GM12878 (cell line): ENCODE measurements around the gene MICAL3. TPM values are rescaled to one million over a fixed set of nuclear protein-coding genes. Genes with fewer than 3 reads are reported as not detected.

Experiments used
- BHLHE40 ChIP-seq, 2 experiments: fragments of 450-650 bp in 1 of 2; IDR thresholded peaks; 2 replicates each; pipeline ENCODE4 v1.6.1; 2011 to 2017; ENCODE audit warnings: low read depth in 2 of 2, borderline replicate concordance in 1 of 2, improper control_type of control experiment in 1 of 2, low read length in 1 of 2, mild to moderate bottlenecking in 1 of 2
- BRCA1 ChIP-seq: IDR thresholded peaks from 2 replicates; pipeline ENCODE4 v1.6.1; 2011; ENCODE audit warnings: low read depth, low read length, improper control_type of control experiment
- CHD1 ChIP-seq: IDR thresholded peaks from 2 replicates; pipeline ENCODE4 v1.6.1; 2012; ENCODE audit warnings: low read depth, low read length, improper control_type of control experiment
- DPF2 ChIP-seq: fragments of 450-650 bp; IDR thresholded peaks from 2 replicates; pipeline ENCODE4 v1.6.1; 2017; ENCODE audit warnings: mild to moderate bottlenecking
- EP300 ChIP-seq, 2 experiments: fragments of 150-350 bp in 1 of 2; IDR thresholded peaks; 2 replicates each; pipeline ENCODE4 v1.6.1; 2011 to 2012; ENCODE audit warnings: low read depth in 2 of 2, low read length in 2 of 2, borderline replicate concordance in 1 of 2, improper control_type of control experiment in 1 of 2, inconsistent platforms in 1 of 2; ENCODE audit not compliant: control insufficient read depth in 1 of 2
- EZH2 ChIP-seq: IDR thresholded peaks from 2 replicates; pipeline ENCODE4 v1.6.1; 2012; ENCODE audit warnings: low read depth, mild to moderate bottlenecking, control low read depth, inconsistent platforms, low read length, borderline replicate concordance; ENCODE audit not compliant: control insufficient read depth
- GABPA ChIP-seq: IDR thresholded peaks from 2 replicates; pipeline ENCODE4 v1.6.1; 2014; ENCODE audit warnings: antibody characterized with exemption, low read depth, mild to moderate bottlenecking, inconsistent platforms
- GATAD2B ChIP-seq: fragments of 450-650 bp; conservative IDR thresholded peaks from 2 replicates; pipeline ENCODE4 v1.6.1; 2017; ENCODE audit warnings: low read depth, mild to moderate bottlenecking, moderate library complexity
- HCFC1 ChIP-seq: fragments of 150-350 bp; IDR thresholded peaks from 2 replicates; pipeline ENCODE4 v1.6.1; 2014; ENCODE audit warnings: low read length
- HDAC2 ChIP-seq: fragments of 200-600 bp; sonication (generic); IDR thresholded peaks from 2 replicates; pipeline ENCODE4 v1.6.1; 2017
- HDGF ChIP-seq: fragments of 450-650 bp; IDR thresholded peaks from 2 replicates; pipeline ENCODE4 v1.6.1; 2016; ENCODE audit warnings: antibody characterized with exemption
- NFXL1 ChIP-seq: fragments of 450-650 bp; IDR thresholded peaks from 2 replicates; pipeline ENCODE4 v1.6.1; 2017; ENCODE audit warnings: antibody characterized with exemption, mild to moderate bottlenecking, borderline replicate concordance
- PBX3 ChIP-seq: IDR thresholded peaks from 2 replicates; pipeline ENCODE4 v1.6.1; 2011; ENCODE audit warnings: mild to moderate bottlenecking, low read depth, low read length, moderate library complexity; ENCODE audit not compliant: insufficient replicate concordance
- RB1 ChIP-seq: fragments of 450-650 bp; formaldehyde crosslinking; IDR thresholded peaks from 2 replicates; pipeline ENCODE4 v1.6.1; 2017; ENCODE audit warnings: mild to moderate bottlenecking, borderline replicate concordance
- REST ChIP-seq: IDR thresholded peaks from 2 replicates; pipeline ENCODE4 v1.6.1; 2012; ENCODE audit warnings: mild to moderate bottlenecking, low read depth, low read length
- SP1 ChIP-seq: IDR thresholded peaks from one replicate; pipeline ENCODE4 v1.6.1; 2011; ENCODE audit warnings: low read depth, low read length
- YBX1 ChIP-seq: fragments of 450-650 bp; IDR thresholded peaks from 2 replicates; pipeline ENCODE4 v1.6.1; 2016; ENCODE audit warnings: antibody characterized with exemption
- polyA plus RNA-seq, 11 experiments: library from polyadenylated mRNA; depleted of rRNA in 4 of 11; unstranded in 6 of 11; stranded (reverse) in 5 of 11; fragments of >200 nt; fragmentation: Nextera tagmentation in 4 of 11; fragmentation: Illumina TruSeq in 1 of 11; extraction: Ambion mirVana in 4 of 11; extraction: Trizol in 1 of 11; gene quantifications; 1 replicate in 1 of 11; 2 replicates in 10 of 11; pipeline versions ENCODE4 v1.2.1 to v1.2.3, GENCODE V29; 2011 to 2016; ENCODE audit warnings: inconsistent platforms in 2 of 11, missing spikeins in 2 of 11, low read depth in 1 of 11
- total RNA-seq, 4 experiments: library from RNA; depleted of rRNA in 3 of 4; stranded (reverse); fragments of >200 nt in 3 of 4; fragmentation: Illumina TruSeq in 1 of 4; extraction: Trizol in 1 of 4; gene quantifications; 2 replicates each; pipeline versions ENCODE4 v1.2.1 to v1.2.3, GENCODE V29; 2013 to 2021
- TF ChIP-seq, protein P1 (sequence below): fragments of 450-650 bp; IDR thresholded peaks from 2 replicates; pipeline ENCODE4 v1.6.1; 2017; ENCODE audit warnings: borderline replicate concordance
- TF ChIP-seq, protein P2 (sequence below): fragments of 450-650 bp; IDR thresholded peaks from 2 replicates; pipeline ENCODE4 v1.6.1; 2017; ENCODE audit warnings: mild to moderate bottlenecking

The MICAL3 gene
- total and polyA plus RNA-seq, 10 of the 15 experiments (the other 5 are each of a cell fraction or from before 2014, with no cell fraction given), result 2.6 to 92.2 (median 24.0) TPM

DNA sequence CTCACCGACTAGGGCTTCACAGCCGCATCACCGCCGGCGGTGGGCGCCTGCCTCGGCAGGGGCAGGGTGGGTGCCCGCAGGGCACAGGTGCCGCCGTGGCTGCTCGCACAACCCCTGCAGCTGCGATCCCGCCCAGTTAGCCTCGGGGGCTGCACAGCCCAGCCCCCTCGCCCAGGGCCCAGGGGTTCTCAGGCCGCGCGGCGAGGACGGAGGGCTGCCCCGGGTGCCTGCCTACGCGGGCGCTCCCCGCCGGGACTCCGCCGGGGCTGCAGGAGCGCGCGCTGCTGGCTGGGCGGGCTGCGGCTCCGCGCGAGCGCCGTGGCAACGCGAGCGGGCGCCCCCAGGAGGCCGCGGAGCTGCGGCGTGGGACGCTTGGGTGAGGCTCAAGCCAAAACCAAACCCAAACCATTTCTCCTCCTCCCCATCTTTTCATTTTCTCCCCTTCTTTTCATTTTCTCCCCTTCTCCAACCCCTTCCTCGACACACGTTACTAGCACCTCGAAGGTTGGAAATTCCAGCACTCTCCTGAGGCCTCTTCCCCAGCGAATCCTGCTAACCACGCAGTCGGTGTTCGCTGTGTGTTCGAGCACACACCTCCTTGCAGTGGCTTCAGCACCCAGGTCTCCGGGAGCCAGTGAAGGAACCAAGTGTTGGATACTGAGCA, at the start of gene MICAL3 (continued):
- TF ChIP-seq GABPA (no peak), BHLHE40 (IDR thresholded peaks at IDR 0.05; ENCODE audit: borderline replicate concordance in 1 of 2, low read depth in 2 of 2, low read length in 1 of 2) (peak in 1 of 2 experiments; percentile 49; a peak in 2 of 4 replicates), EP300 (IDR thresholded peaks at IDR 0.05; ENCODE audit: borderline replicate concordance in 1 of 2, control insufficient read depth in 1 of 2, low read depth in 2 of 2, low read length in 2 of 2) (no peak), YBX1 (no peak), REST (no peak), NFXL1 (peak; percentile 49; the same call in 1 of the 2 replicates), HDGF (no peak), DPF2 (peak; percentile 72), HCFC1 (no peak), CHD1 (no peak), HDAC2 (no peak), PBX3 (no peak), GATAD2B (peak; percentile 81), BRCA1 (no peak), RB1 (peak; percentile 97; the same call in 1 of the 2 replicates), SP1 (no peak), EZH2 (no peak)
- TF ChIP-seq, protein P1, sequence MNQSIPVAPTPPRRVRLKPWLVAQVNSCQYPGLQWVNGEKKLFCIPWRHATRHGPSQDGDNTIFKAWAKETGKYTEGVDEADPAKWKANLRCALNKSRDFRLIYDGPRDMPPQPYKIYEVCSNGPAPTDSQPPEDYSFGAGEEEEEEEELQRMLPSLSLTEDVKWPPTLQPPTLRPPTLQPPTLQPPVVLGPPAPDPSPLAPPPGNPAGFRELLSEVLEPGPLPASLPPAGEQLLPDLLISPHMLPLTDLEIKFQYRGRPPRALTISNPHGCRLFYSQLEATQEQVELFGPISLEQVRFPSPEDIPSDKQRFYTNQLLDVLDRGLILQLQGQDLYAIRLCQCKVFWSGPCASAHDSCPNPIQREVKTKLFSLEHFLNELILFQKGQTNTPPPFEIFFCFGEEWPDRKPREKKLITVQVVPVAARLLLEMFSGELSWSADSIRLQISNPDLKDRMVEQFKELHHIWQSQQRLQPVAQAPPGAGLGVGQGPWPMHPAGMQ, result no peak
- TF ChIP-seq, protein P2, sequence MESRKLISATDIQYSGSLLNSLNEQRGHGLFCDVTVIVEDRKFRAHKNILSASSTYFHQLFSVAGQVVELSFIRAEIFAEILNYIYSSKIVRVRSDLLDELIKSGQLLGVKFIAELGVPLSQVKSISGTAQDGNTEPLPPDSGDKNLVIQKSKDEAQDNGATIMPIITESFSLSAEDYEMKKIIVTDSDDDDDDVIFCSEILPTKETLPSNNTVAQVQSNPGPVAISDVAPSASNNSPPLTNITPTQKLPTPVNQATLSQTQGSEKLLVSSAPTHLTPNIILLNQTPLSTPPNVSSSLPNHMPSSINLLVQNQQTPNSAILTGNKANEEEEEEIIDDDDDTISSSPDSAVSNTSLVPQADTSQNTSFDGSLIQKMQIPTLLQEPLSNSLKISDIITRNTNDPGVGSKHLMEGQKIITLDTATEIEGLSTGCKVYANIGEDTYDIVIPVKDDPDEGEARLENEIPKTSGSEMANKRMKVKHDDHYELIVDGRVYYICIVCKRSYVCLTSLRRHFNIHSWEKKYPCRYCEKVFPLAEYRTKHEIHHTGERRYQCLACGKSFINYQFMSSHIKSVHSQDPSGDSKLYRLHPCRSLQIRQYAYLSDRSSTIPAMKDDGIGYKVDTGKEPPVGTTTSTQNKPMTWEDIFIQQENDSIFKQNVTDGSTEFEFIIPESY, result no peak
